ACHN (cell line): ENCODE data around the gene NALCN.

Experiments
- DNase-seq: peaks from one replicate; pipeline ENCODE4 v3.0.0-alpha.2; 2015
- in situ Hi-C: cut with HindIII; loops from 2 replicates; pipeline ENCODE4 v1.10.0; 2017; ENCODE audit warnings: low sequenced_read_pairs, low pct_ligation_motif_present, low pct_unique_long_range_greater_than_20kb

NALCN gene

GRCh38 chr13:101416181-101417042 lies at the start of gene NALCN:
TSS of gene NALCN (minus strand) at chr13:101416508. CDS start at chr13:101399126, 17,382 bp downstream.
- in situ Hi-C loops: no loop called here
- peak; percentile 13 for DNase-seq

- in situ Hi-C loops: no loop called here
- no peak for DNase-seq
Observed at GRCh38 chr13:101465877-101466276, 49.6 kb upstream of the NALCN start.

- DNase-seq: no peak
- in situ Hi-C loops: no loop called here
Observed at GRCh38 chr13:101457176-101457575, 40.9 kb upstream of the NALCN start.

GRCh38 chr13:101455863-101456262 lies 39.6 kb upstream of the NALCN start:
- DNase-seq: peak; percentile 90
- in situ Hi-C loops: no loop called here

- in situ Hi-C loops: no loop called here
- DNase-seq: peak; percentile 3
Observed at GRCh38 chr13:101454767-101455166, 38.5 kb upstream of the NALCN start.

- in situ Hi-C loops: no loop called here
- DNase-seq: peak; percentile 44
Observed at GRCh38 chr13:101453784-101454201, 37.5 kb upstream of the NALCN start.

GRCh38 chr13:101452519-101453485 lies 36.5 kb upstream of the NALCN start, which contains the start of gene ITGBL1:
TSS of gene ITGBL1 (plus strand) at chr13:101452675. CDS start at chr13:101452834, 159 bp downstream.
- in situ Hi-C loops: no loop called here
- peak; percentile 10 for DNase-seq

GRCh38 chr13:101451641-101452040 lies 35.3 kb upstream of the NALCN start:
- in situ Hi-C loops: no loop called here
- DNase-seq: no peak

- in situ Hi-C loops: no loop called here
Observed at GRCh38 chr13:101450749-101451130, 34.4 kb upstream of the NALCN start.

GRCh38 chr13:101449790-101450748 lies 33.8 kb upstream of the NALCN start:
- DNase-seq: peak; percentile 59
- in situ Hi-C loops: no loop called here

More at GRCh38 chr13:101450749-101451130, 34.4 kb upstream of the NALCN start:
- no peak for DNase-seq

GRCh38 chr13:101447852-101448251 lies 31.5 kb upstream of the NALCN start:
- no peak for DNase-seq
- in situ Hi-C loops: no loop called here

- no peak for DNase-seq
Observed at GRCh38 chr13:101434486-101434885, 18.2 kb upstream of the NALCN start.

GRCh38 chr13:101433895-101434294 lies 17.6 kb upstream of the NALCN start:
- no peak for DNase-seq
- in situ Hi-C loops: no loop called here

More at GRCh38 chr13:101434486-101434885, 18.2 kb upstream of the NALCN start:
- in situ Hi-C loops: no loop called here

- DNase-seq: no peak
- in situ Hi-C loops: no loop called here
Observed at GRCh38 chr13:101429733-101430132, 13.4 kb upstream of the NALCN start.

GRCh38 chr13:101425623-101426022 lies 9.3 kb upstream of the NALCN start:
- DNase-seq: no peak
- in situ Hi-C loops: no loop called here

- in situ Hi-C loops: no loop called here
- DNase-seq: no peak
Observed at GRCh38 chr13:101425156-101425471, 8.8 kb upstream of the NALCN start.

GRCh38 chr13:101424381-101425155 lies 8.3 kb upstream of the NALCN start:
- DNase-seq: no peak
- in situ Hi-C loops: no loop called here
